ENCODE data around the gene FCHO1. TPM values are rescaled to one million over a fixed set of nuclear protein-coding genes. Genes with fewer than 3 reads are reported as not detected.

FCHO1 gene
- total RNA-seq, 1 experiment from 2014 or later, result 0.61 TPM

DNA sequence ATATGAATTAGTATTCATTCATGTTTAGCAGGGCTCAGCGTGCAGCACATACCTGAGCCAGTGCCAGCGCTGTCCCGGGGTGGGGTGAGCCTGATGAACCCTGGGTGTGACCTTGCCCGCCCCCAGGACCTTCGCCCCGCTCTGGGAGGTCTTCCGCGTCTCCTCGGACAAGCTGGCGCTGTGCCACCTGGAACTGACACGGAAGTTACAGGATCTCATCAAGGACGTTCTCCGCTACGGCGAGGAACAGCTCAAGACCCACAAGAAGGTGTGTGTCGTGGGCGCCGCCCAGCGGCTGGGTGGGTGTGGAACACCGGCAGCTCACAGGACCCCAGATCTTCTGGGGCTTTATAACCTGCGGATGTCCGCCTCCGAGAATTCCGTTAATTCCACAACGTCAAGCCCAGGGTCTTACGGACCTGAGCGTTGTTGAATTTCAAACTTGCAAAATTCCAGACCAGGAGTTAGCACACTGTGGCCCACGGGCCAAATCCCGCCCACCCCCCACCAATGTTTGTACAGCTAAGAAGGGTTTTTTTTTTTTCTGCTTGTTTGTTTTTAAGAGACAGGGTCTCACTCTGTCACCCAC lies 15.4 kb downstream of the FCHO1 start:
- no peaks in the 10 kb centered on the region for H3K9me3 Mint-ChIP-seq (ENCODE audit: low read depth, unreplicated experiment)
- peak; percentile 89 for DNase-seq
- peaks cover 8% of the 10 kb centered on the region for H3K4me1 Mint-ChIP-seq (ENCODE audit: low read depth, unreplicated experiment)
- no peaks in the 10 kb centered on the region for H3K36me3 Mint-ChIP-seq (ENCODE audit: insufficient read depth, unreplicated experiment)
- no TSS peak for BruUV-seq (replicated peaks)
- H3K27ac Mint-ChIP-seq (ENCODE audit: unreplicated experiment), result no peak overlapping the region
- TF ChIP-seq, protein P1, sequence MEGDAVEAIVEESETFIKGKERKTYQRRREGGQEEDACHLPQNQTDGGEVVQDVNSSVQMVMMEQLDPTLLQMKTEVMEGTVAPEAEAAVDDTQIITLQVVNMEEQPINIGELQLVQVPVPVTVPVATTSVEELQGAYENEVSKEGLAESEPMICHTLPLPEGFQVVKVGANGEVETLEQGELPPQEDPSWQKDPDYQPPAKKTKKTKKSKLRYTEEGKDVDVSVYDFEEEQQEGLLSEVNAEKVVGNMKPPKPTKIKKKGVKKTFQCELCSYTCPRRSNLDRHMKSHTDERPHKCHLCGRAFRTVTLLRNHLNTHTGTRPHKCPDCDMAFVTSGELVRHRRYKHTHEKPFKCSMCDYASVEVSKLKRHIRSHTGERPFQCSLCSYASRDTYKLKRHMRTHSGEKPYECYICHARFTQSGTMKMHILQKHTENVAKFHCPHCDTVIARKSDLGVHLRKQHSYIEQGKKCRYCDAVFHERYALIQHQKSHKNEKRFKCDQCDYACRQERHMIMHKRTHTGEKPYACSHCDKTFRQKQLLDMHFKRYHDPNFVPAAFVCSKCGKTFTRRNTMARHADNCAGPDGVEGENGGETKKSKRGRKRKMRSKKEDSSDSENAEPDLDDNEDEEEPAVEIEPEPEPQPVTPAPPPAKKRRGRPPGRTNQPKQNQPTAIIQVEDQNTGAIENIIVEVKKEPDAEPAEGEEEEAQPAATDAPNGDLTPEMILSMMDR (IDR thresholded peaks at IDR 0.05; ENCODE audit: unreplicated experiment), result peak; percentile 70
- intact Hi-C loops (cut with micrococcal nuclease; ENCODE audit: unreplicated experiment), result loop anchor here (5.0 kb wide), 1 partner anchor 314 kb away; no protein-coding TSS in a partner anchor
- no peaks in the 10 kb centered on the region for H3K27me3 Mint-ChIP-seq (ENCODE audit: unreplicated experiment)
- H3K4me3 Mint-ChIP-seq (ENCODE audit: low read depth, unreplicated experiment), result peak overlapping the region; percentile 55
- CTCF ChIA-PET, result interaction anchor here (0.5 to 1.6 kb wide), 21 partner anchors 10 to 1425 kb away, joined by 3 to 14 read pairs (median 4); partner anchors contain the start of genes FCHO1 and RPL18A

- H3K4me1 Mint-ChIP-seq (ENCODE audit: low read depth, unreplicated experiment), result peaks cover 8% of the 10 kb centered on the region
- intact Hi-C loops (cut with micrococcal nuclease; ENCODE audit: unreplicated experiment), result loop anchor here (5.0 kb wide), 1 partner anchor 315 kb away; no protein-coding TSS in a partner anchor
- no peak for DNase-seq
- no peaks in the 10 kb centered on the region for H3K36me3 Mint-ChIP-seq (ENCODE audit: insufficient read depth, unreplicated experiment)
- TF ChIP-seq, protein P1 (IDR thresholded peaks at IDR 0.05; ENCODE audit: unreplicated experiment), result no peak
- BruUV-seq (replicated peaks), result no TSS peak
- H3K27ac Mint-ChIP-seq (ENCODE audit: unreplicated experiment), result no peak overlapping the region
- CTCF ChIA-PET, result interaction anchor here (0.6 to 1.4 kb wide), 4 partner anchors 26 to 271 kb away, joined by 3 to 8 read pairs (median 5); no protein-coding TSS in a partner anchor
- H3K4me3 Mint-ChIP-seq (ENCODE audit: low read depth, unreplicated experiment), result no peak overlapping the region
- H3K27me3 Mint-ChIP-seq (ENCODE audit: unreplicated experiment), result no peaks in the 10 kb centered on the region
- no peaks in the 10 kb centered on the region for H3K9me3 Mint-ChIP-seq (ENCODE audit: low read depth, unreplicated experiment)
Measured at GRCh38 chr19:17767559-17767958, 16.3 kb downstream of the FCHO1 start.

GRCh38 chr19:17770613-17771012 lies 19.3 kb downstream of the FCHO1 start:
- CTCF ChIA-PET, result no interaction called here
- TF ChIP-seq, protein P1 (IDR thresholded peaks at IDR 0.05; ENCODE audit: unreplicated experiment), result no peak
- Mint-ChIP-seq H3K4me1 (ENCODE audit: low read depth, unreplicated experiment) (peaks cover 6% of the 10 kb centered on the region), H3K27ac (ENCODE audit: unreplicated experiment) (no peak overlapping the region), H3K36me3 (ENCODE audit: insufficient read depth, unreplicated experiment) (no peaks in the 10 kb centered on the region), H3K27me3 (ENCODE audit: unreplicated experiment) (peaks cover 8% of the 10 kb centered on the region), H3K4me3 (ENCODE audit: low read depth, unreplicated experiment) (no peak overlapping the region), H3K9me3 (ENCODE audit: low read depth, unreplicated experiment) (no peaks in the 10 kb centered on the region)
- DNase-seq, result no peak
- intact Hi-C loops (cut with micrococcal nuclease; ENCODE audit: unreplicated experiment), result no loop called here
- BruUV-seq (replicated peaks), result no TSS peak

- CTCF ChIA-PET, result no interaction called here
- no peak for DNase-seq
Measured at GRCh38 chr19:17772172-17772571, 20.9 kb downstream of the FCHO1 start.

More at GRCh38 chr19:17772172-17772571, 20.9 kb downstream of the FCHO1 start:
- peaks cover 9% of the 10 kb centered on the region for H3K4me1 Mint-ChIP-seq (ENCODE audit: low read depth, unreplicated experiment)
- no peak overlapping the region for H3K4me3 Mint-ChIP-seq (ENCODE audit: low read depth, unreplicated experiment)
- TF ChIP-seq, protein P1 (IDR thresholded peaks at IDR 0.05; ENCODE audit: unreplicated experiment), result no peak
- intact Hi-C loops (cut with micrococcal nuclease; ENCODE audit: unreplicated experiment), result no loop called here
- BruUV-seq (replicated peaks), result no TSS peak
- no peak overlapping the region for H3K27ac Mint-ChIP-seq (ENCODE audit: unreplicated experiment)
- H3K9me3 Mint-ChIP-seq (ENCODE audit: low read depth, unreplicated experiment), result no peaks in the 10 kb centered on the region
- peaks cover 11% of the 10 kb centered on the region for H3K27me3 Mint-ChIP-seq (ENCODE audit: unreplicated experiment)
- no peaks in the 10 kb centered on the region for H3K36me3 Mint-ChIP-seq (ENCODE audit: insufficient read depth, unreplicated experiment)

All from Calu3 (cell line).